ENCODE data around the gene BTN2A1. TPM values are rescaled to one million over a fixed set of nuclear protein-coding genes. Genes with fewer than 3 reads are reported as not detected.

BTN2A1 gene
- total and polyA plus RNA-seq, 9 of the 15 experiments (the other 6 are each of a cell fraction or from before 2014, with no cell fraction given), result 6.7 to 22.1 (median 16.4) TPM

- TF ChIP-seq KDM1A (IDR thresholded peaks at IDR 0.05) (no peak), TRIM24 (IDR thresholded peaks at IDR 0.05) (no peak), ATF4 (CRISPR knock-in tag; IDR thresholded peaks at IDR 0.05) (no peak), MYC (IDR thresholded peaks at IDR 0.05; ENCODE audit: low read depth, low read length) (no peak), MYC (CRISPR knock-in tag; IDR thresholded peaks at IDR 0.05; ENCODE audit: borderline replicate concordance, low read depth) (no peak), MTA3 (IDR thresholded peaks at IDR 0.05; ENCODE audit: borderline replicate concordance) (no peak), SMAD3 (CRISPR knock-in tag; conservative IDR thresholded peaks at IDR 0.05) (no peak), EP400 (IDR thresholded peaks at IDR 0.05) (no peak), BMI1 (IDR thresholded peaks at IDR 0.05; ENCODE audit: low read length) (no peak), GABPA (tag; conservative IDR thresholded peaks at IDR 0.05; ENCODE audit: low read depth) (no peak; the same call in 1 of the 2 replicates), RFX1 (IDR thresholded peaks at IDR 0.05) (no peak), MAFG (tag; conservative IDR thresholded peaks at IDR 0.05) (no peak), BRD9 (IDR thresholded peaks at IDR 0.05; ENCODE audit: low read depth, partially characterized antibody) (peak; percentile 2), ZNF79 (CRISPR knock-in tag; IDR thresholded peaks at IDR 0.05; ENCODE audit: low read depth) (no peak), PML (IDR thresholded peaks at IDR 0.05; ENCODE audit: low read length) (no peak), STAG1 (CRISPR knock-in tag; IDR thresholded peaks at IDR 0.05; ENCODE audit: borderline replicate concordance) (no peak), TAF9B (IDR thresholded peaks at IDR 0.05; ENCODE audit: partially characterized antibody) (peak; percentile 5), MIER1 (IDR thresholded peaks at IDR 0.05; ENCODE audit: low read depth) (peak; percentile 32; the same call in 1 of the 2 replicates)
- TF ChIP-seq, protein P1, sequence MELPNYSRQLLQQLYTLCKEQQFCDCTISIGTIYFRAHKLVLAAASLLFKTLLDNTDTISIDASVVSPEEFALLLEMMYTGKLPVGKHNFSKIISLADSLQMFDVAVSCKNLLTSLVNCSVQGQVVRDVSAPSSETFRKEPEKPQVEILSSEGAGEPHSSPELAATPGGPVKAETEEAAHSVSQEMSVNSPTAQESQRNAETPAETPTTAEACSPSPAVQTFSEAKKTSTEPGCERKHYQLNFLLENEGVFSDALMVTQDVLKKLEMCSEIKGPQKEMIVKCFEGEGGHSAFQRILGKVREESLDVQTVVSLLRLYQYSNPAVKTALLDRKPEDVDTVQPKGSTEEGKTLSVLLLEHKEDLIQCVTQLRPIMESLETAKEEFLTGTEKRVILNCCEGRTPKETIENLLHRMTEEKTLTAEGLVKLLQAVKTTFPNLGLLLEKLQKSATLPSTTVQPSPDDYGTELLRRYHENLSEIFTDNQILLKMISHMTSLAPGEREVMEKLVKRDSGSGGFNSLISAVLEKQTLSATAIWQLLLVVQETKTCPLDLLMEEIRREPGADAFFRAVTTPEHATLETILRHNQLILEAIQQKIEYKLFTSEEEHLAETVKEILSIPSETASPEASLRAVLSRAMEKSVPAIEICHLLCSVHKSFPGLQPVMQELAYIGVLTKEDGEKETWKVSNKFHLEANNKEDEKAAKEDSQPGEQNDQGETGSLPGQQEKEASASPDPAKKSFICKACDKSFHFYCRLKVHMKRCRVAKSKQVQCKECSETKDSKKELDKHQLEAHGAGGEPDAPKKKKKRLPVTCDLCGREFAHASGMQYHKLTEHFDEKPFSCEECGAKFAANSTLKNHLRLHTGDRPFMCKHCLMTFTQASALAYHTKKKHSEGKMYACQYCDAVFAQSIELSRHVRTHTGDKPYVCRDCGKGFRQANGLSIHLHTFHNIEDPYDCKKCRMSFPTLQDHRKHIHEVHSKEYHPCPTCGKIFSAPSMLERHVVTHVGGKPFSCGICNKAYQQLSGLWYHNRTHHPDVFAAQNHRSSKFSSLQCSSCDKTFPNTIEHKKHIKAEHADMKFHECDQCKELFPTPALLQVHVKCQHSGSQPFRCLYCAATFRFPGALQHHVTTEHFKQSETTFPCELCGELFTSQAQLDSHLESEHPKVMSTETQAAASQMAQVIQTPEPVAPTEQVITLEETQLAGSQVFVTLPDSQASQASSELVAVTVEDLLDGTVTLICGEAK (IDR thresholded peaks at IDR 0.05), result peak; percentile 54
- TF ChIP-seq, protein P1 (CRISPR knock-in tag; IDR thresholded peaks at IDR 0.05), result no peak
Measured at GRCh38 chr6:26474439-26474881, 16.7 kb downstream of the BTN2A1 start (continued).
